ENCODE data around the gene MAPK6.
"Not testable (repeated sequence)": the region's sequence is repeated elsewhere in the genome, so short reads cannot be mapped to it uniquely, and the experiment has no call there.

The MAPK6 gene

GRCh38 chr15:52083603-52084002, 64.6 kb downstream of the MAPK6 start:
- DNase-seq, result no peak

GRCh38 chr15:52085299-52085698, 66.3 kb downstream of the MAPK6 start:
- DNase-seq, result no peak

- no peak for DNase-seq
These were observed 67.2 kb downstream of the MAPK6 start for GRCh38 chr15:52086011-52086786.

DNA sequence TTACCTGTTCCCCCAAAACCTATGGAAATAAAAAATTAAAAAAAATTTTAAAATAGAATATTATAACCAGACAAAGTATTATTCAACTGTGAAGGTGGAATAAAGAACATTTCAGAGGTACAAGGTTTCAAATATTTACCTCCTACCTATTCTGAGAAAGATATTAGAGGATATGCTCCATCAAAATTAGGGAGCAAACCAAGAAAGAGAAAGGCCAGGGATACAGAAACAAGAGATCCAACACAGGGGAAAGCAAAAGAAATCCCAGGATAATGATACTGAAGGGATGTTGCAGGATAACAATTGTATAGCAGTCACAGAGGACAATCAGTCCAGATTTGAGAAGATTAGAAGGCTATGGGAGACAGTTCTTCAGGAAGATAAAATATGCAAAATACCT, 71.2 kb downstream of the MAPK6 start:
- no peak for DNase-seq

- DNase-seq, result no peak
These were observed 74.1 kb downstream of the MAPK6 start for GRCh38 chr15:52093167-52093538.

- peak; percentile 9 for DNase-seq
These were observed 74.8 kb downstream of the MAPK6 start for GRCh38 chr15:52093539-52094510.

- no peak for DNase-seq
These were observed 76.0 kb downstream of the MAPK6 start for GRCh38 chr15:52094811-52095584.

- no peak for DNase-seq
These were observed 76.7 kb downstream of the MAPK6 start for GRCh38 chr15:52095597-52096262.

DNA sequence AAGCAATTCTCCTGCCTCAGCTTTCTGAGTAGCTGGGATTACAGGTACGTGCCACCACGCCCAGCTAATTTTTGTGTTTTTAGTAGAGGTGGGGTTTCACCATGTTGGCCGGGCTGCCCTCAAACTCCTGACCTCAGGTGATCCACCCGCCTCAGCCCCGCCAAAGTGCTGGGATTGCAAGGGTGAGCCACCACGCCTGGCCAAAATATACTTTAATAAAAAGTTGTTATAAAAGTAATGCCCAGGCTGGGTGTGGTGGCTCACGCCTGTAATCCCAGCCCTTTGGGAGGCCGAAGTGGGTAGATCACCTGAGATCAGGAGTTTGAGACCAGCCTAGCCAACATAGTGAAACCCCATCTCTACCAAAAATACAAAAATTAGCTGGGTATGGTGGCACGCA, 77.5 kb downstream of the MAPK6 start:
- DNase-seq, result not testable (repeated sequence)

DNA sequence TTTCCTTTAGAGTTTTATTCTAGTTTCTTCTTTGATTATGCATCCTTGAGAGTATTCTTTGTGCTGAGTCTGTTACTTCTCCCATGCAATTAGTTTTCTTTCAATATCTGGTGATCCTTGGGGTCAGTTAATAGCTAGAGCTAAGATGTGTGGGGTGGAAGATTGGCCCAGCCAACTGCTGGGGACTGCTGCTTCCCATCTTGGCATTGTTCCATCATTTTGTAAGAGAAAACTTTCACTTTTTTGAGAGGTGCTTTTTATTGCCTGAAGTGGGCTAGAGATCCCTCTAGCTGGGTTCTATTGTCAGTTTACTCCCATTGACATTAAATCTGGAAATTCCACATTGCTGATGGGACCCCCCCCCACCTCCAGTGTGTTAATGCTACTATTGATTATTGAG, 78.2 kb downstream of the MAPK6 start:
- no peak for DNase-seq

GRCh38 chr15:52098323-52098722, 79.3 kb downstream of the MAPK6 start:
- DNase-seq, result no peak

GRCh38 chr15:52099651-52100272, 80.7 kb downstream of the MAPK6 start:
- no peak for DNase-seq

GRCh38 chr15:52100807-52101442, 81.9 kb downstream of the MAPK6 start:
- no peak for DNase-seq

- DNase-seq, result no peak
These were observed 82.7 kb downstream of the MAPK6 start for GRCh38 chr15:52101542-52102323.

GRCh38 chr15:52102463-52102862, 83.4 kb downstream of the MAPK6 start:
- DNase-seq, result peak; percentile 10

GRCh38 chr15:52103217-52104207, 84.5 kb downstream of the MAPK6 start:
- peak; percentile 13 for DNase-seq

GRCh38 chr15:52104532-52105004, 85.5 kb downstream of the MAPK6 start:
- no peak for DNase-seq

DNA sequence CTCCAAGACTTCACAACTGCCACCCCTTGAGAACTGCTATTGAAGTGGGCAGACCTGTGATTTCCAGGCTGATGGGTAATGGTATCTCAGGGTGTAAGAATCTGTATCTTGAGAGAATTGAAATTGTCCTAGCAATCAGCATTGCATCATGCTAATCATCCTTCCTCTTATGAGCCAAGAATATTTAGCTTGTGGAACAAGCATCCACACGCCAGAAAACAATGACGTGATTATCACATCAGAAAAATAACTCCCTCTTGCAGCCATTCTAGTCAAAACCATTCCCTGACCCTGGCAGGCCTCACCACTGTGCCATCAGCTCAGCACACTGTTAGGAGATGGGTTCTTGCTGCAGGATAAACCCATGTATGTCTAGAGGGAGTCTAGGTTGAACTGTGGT, 86.8 kb downstream of the MAPK6 start:
- DNase-seq, result no peak

- DNase-seq, result no peak
These were observed 87.6 kb downstream of the MAPK6 start for GRCh38 chr15:52106641-52107040.

Data from eye (tissue), 1 donor.